HepG2 (cell line): ENCODE data around the gene TIRAP. TPM values are rescaled to one million over a fixed set of nuclear protein-coding genes. Genes with fewer than 3 reads are reported as not detected.

Source experiments
- ATF5 ChIP-seq: sonication (generic); formaldehyde crosslinking; IDR thresholded peaks from 2 replicates; pipeline ENCODE4 v1.4.0; 2020; ENCODE audit warnings: mild to moderate bottlenecking, low read depth, missing genetic modification reagents
- EHMT2 ChIP-seq: fragments of 200-600 bp; sonication (generic); IDR thresholded peaks from 2 replicates; pipeline ENCODE4 v1.7.0; 2017; ENCODE audit warnings: antibody characterized with exemption, low read depth, low read length, borderline replicate concordance
- ELF3 ChIP-seq: IDR thresholded peaks from 2 replicates; pipeline ENCODE4 v1.6.1; 2016; ENCODE audit warnings: missing genetic modification reagents, missing compliant biosample characterization
- FOXC1 ChIP-seq: sonication (generic); formaldehyde crosslinking; IDR thresholded peaks from 2 replicates; pipeline ENCODE4 v1.8.0; 2022; ENCODE audit warnings: mild to moderate bottlenecking, missing genetic modification reagents, borderline replicate concordance
- FOXP4 ChIP-seq: sonication (generic); formaldehyde crosslinking; IDR thresholded peaks from 2 replicates; pipeline ENCODE4 v1.4.0; 2020; ENCODE audit warnings: missing genetic modification reagents
- HES4 ChIP-seq: sonication (generic); formaldehyde crosslinking; IDR thresholded peaks from 2 replicates; pipeline ENCODE4 v1.9.0; 2021; ENCODE audit warnings: mild to moderate bottlenecking, missing genetic modification reagents, borderline replicate concordance
- MIER3 ChIP-seq: IDR thresholded peaks from 2 replicates; pipeline ENCODE4 v1.6.1; 2016; ENCODE audit warnings: missing compliant biosample characterization, borderline replicate concordance
- MTA3 ChIP-seq: sonication (generic); formaldehyde crosslinking; IDR thresholded peaks from 2 replicates; pipeline ENCODE4 v1.4.0; 2020; ENCODE audit warnings: missing genetic modification reagents
- NCOA5 ChIP-seq: sonication (generic); formaldehyde crosslinking; IDR thresholded peaks from 2 replicates; pipeline ENCODE4 v1.4.0; 2020; ENCODE audit warnings: missing genetic modification reagents
- RCOR2 ChIP-seq: IDR thresholded peaks from 2 replicates; pipeline ENCODE4 v1.6.1; 2016; ENCODE audit warnings: missing biosample characterization, missing genetic modification reagents
- SALL2 ChIP-seq: sonication (generic); formaldehyde crosslinking; IDR thresholded peaks from 2 replicates; pipeline ENCODE4 v1.8.1; 2023; ENCODE audit warnings: mild to moderate bottlenecking, missing genetic modification reagents, inconsistent platforms
- SP1 ChIP-seq, 2 experiments: fragments of 450-650 bp in 1 of 2; sonication (generic) in 1 of 2; formaldehyde crosslinking in 1 of 2; IDR thresholded peaks; 2 replicates each; pipeline versions ENCODE4 v1.4.0 to v1.6.1; 2016 to 2020; ENCODE audit warnings: missing genetic modification reagents in 1 of 2
- THRA ChIP-seq: sonication (generic); formaldehyde crosslinking; IDR thresholded peaks from 2 replicates; pipeline ENCODE4 v1.4.0; 2020; ENCODE audit warnings: missing genetic modification reagents, borderline replicate concordance
- ZNF18 ChIP-seq: sonication (generic); formaldehyde crosslinking; IDR thresholded peaks from 2 replicates; pipeline ENCODE4 v1.8.0; 2022; ENCODE audit warnings: mild to moderate bottlenecking, missing genetic modification reagents; ENCODE audit not compliant: insufficient replicate concordance
- ZNF251 ChIP-seq: sonication (generic); formaldehyde crosslinking; IDR thresholded peaks from 2 replicates; pipeline ENCODE4 v1.9.0; 2021; ENCODE audit warnings: mild to moderate bottlenecking, missing genetic modification reagents
- ZNF337 ChIP-seq: sonication (generic); formaldehyde crosslinking; IDR thresholded peaks from 2 replicates; pipeline ENCODE4 v1.5.1; 2020; ENCODE audit warnings: missing genetic modification reagents, low read depth, mild to moderate bottlenecking, borderline replicate concordance
- ZNF710 ChIP-seq: sonication (generic); formaldehyde crosslinking; IDR thresholded peaks from 2 replicates; pipeline ENCODE4 v1.5.0; 2020; ENCODE audit warnings: mild to moderate bottlenecking, missing genetic modification reagents, borderline replicate concordance
- ZUFSP ChIP-seq: sonication (generic); formaldehyde crosslinking; IDR thresholded peaks from 2 replicates; pipeline ENCODE4 v1.9.0; 2021; ENCODE audit warnings: missing genetic modification reagents, mild to moderate bottlenecking, borderline replicate concordance
- polyA plus RNA-seq, 8 experiments: library from polyadenylated mRNA; depleted of rRNA in 3 of 8; stranded (reverse) in 7 of 8; unstranded in 1 of 8; fragments of >200 nt; fragmentation: Illumina TruSeq in 4 of 8; extraction: Trizol in 4 of 8; gene quantifications; 2 replicates each; pipeline versions ENCODE4 v1.2.1 to v1.2.3, GENCODE V29; 2011 to 2016; ENCODE audit warnings: low read depth in 4 of 8, missing spikeins in 1 of 8, mixed read lengths in 1 of 8; ENCODE audit not compliant: insufficient read depth in 1 of 8
- total RNA-seq, 5 experiments: library from RNA; depleted of rRNA; stranded (reverse); fragments of >200 nt; fragmentation: Illumina TruSeq; extraction: Trizol; gene quantifications; 2 replicates each; pipeline ENCODE4 v1.2.3, GENCODE V29; 2016; ENCODE audit warnings: low read depth in 1 of 5

The TIRAP gene
- total and polyA plus RNA-seq, 2 of the 13 experiments (the other 11 are each of a cell fraction or from before 2014, with no cell fraction given) = 5.4 to 5.7 TPM

GRCh38 chr11:126303623-126304456 is 20.9 kb downstream of the TIRAP start, which contains the start of gene DCPS (continued):
- TF ChIP-seq THRA (CRISPR knock-in tag) (peak; percentile 51; the same call in 1 of the 2 replicates), NCOA5 (CRISPR knock-in tag) (no peak), FOXP4 (CRISPR knock-in tag) (no peak), SALL2 (CRISPR knock-in tag) (peak; percentile 84; the same call in 1 of the 2 replicates), SP1 (IDR thresholded peaks at IDR 0.05) (no peak), SP1 (CRISPR knock-in tag; IDR thresholded peaks at IDR 0.05) (peak; percentile 85), MIER3 (CRISPR knock-in tag) (peak; percentile 56; the same call in 1 of the 2 replicates), MTA3 (CRISPR knock-in tag) (no peak), FOXC1 (CRISPR knock-in tag) (peak; percentile 96), ZNF18 (CRISPR knock-in tag) (no peak), RCOR2 (CRISPR knock-in tag) (peak; percentile 26; the same call in 1 of the 2 replicates), ELF3 (peak; percentile 40), ZNF251 (CRISPR knock-in tag) (no peak; the same call in 1 of the 2 replicates), ZNF710 (CRISPR knock-in tag) (peak; percentile 75; the same call in 1 of the 2 replicates), ATF5 (CRISPR knock-in tag) (0 out of 2 replicates have a peak, but pooled peaks have one; percentile 63), HES4 (CRISPR knock-in tag) (peak; percentile 93; the same call in 1 of the 2 replicates), ZUFSP (CRISPR knock-in tag) (no peak), EHMT2 (no peak), ZNF337 (peak; percentile 85; the same call in 1 of the 2 replicates)
